Urinary bladder (tissue), 4 donors: Measurements from ENCODE around the gene GAGE10. TPM values are rescaled to one million over a fixed set of nuclear protein-coding genes. Genes with fewer than 3 reads are reported as not detected.
"Not testable (repeated sequence)": the region's sequence is repeated elsewhere in the genome, so short reads cannot be mapped to it uniquely, and the experiment has no call there.

Source experiments
- DNase-seq: peaks from one replicate; pipeline ENCODE4 v3.0.0-alpha.2; 2015; ENCODE audit errors: extremely low spot score
- H3K27ac ChIP-seq: one replicate; pipeline ENCODE4 v1.5.1; 2013; ENCODE audit warnings: low read depth, mild to moderate bottlenecking, moderate library complexity
- H3K36me3 ChIP-seq: one replicate; pipeline ENCODE4 v1.6.1; 2013; ENCODE audit warnings: mild to moderate bottlenecking, moderate library complexity; ENCODE audit not compliant: insufficient read depth
- H3K4me1 ChIP-seq: one replicate; pipeline ENCODE4 v1.6.1; 2013; ENCODE audit warnings: mild to moderate bottlenecking, moderate library complexity; ENCODE audit not compliant: insufficient read depth
- H3K4me3 ChIP-seq: one replicate; pipeline ENCODE4 v1.5.1; 2013; ENCODE audit warnings: low read depth, low read length
- WGBS: extraction: QIAGEN DNeasy Blood & Tissue Kit; methylation state at CpG from one replicate; pipeline ENCODE4 v1.1.7; 2013; 5-methylcytosine and 5-hydroxymethylcytosine counted together
- polyA plus RNA-seq: library from polyadenylated mRNA; stranded (reverse); fragments of 200-250 nt; gene quantifications from one replicate; pipeline ENCODE4 v1.2.3, GENCODE V29; 2013
- total RNA-seq: library from RNA; depleted of rRNA; stranded (reverse); fragments of >200 nt; gene quantifications from one replicate; pipeline ENCODE4 v1.2.3, GENCODE V29; 2014
- donor health status: healthy with polysubstance abuse.
- donor health status: healthy.

Gene GAGE10
- total and polyA plus RNA-seq, 2 donors = not detected

- DNase-seq, H3K27ac ChIP-seq, H3K4me1 ChIP-seq, H3K36me3 ChIP-seq, H3K4me3 ChIP-seq: not testable (repeated sequence)
- no CpG with 5 or more reads among the region's 16 CpGs for WGBS
Measured at GRCh38 chrX:49321737-49322136, 18.3 kb downstream of the GAGE10 start, which contains the start of gene GAGE12J. GAGE12J (plus strand) TSS chrX:49322037; CDS start chrX:49323194, 1,157 bp downstream.

- not testable (repeated sequence) for H3K4me1 ChIP-seq, H3K36me3 ChIP-seq, H3K4me3 ChIP-seq, H3K27ac ChIP-seq, DNase-seq
- WGBS = no CpG with 5 or more reads among the region's 27 CpGs
Measured at GRCh38 chrX:49322266-49322665, 18.8 kb downstream of the GAGE10 start.

GRCh38 chrX:49323735-49324134 lies 20.3 kb downstream of the GAGE10 start:
- DNase-seq, H3K36me3 ChIP-seq, H3K4me1 ChIP-seq, H3K27ac ChIP-seq, H3K4me3 ChIP-seq: not testable (repeated sequence)
- WGBS = no CpG with 5 or more reads among the region's 7 CpGs

GRCh38 chrX:49330421-49330820 lies 27.0 kb downstream of the GAGE10 start:
- H3K36me3 ChIP-seq, H3K4me3 ChIP-seq, H3K27ac ChIP-seq, H3K4me1 ChIP-seq, DNase-seq: not testable (repeated sequence)
- 93% methylated on average over 3 of the region's 11 CpGs for WGBS

GRCh38 chrX:49331282-49331681 lies 27.8 kb downstream of the GAGE10 start, which contains the start of gene GAGE13:
GAGE13 (plus strand) TSS chrX:49331582; CDS start chrX:49332738, 1,156 bp downstream.
- H3K4me1 ChIP-seq, H3K36me3 ChIP-seq, DNase-seq, H3K4me3 ChIP-seq, H3K27ac ChIP-seq: not testable (repeated sequence)
- no CpG with 5 or more reads among the region's 16 CpGs for WGBS

GRCh38 chrX:49331841-49332240 lies 28.4 kb downstream of the GAGE10 start:
- not testable (repeated sequence) for H3K4me3 ChIP-seq, DNase-seq, H3K4me1 ChIP-seq, H3K27ac ChIP-seq, H3K36me3 ChIP-seq
- WGBS = no CpG with 5 or more reads among the region's 26 CpGs

- not testable (repeated sequence) for H3K27ac ChIP-seq, DNase-seq, H3K4me1 ChIP-seq, H3K4me3 ChIP-seq, H3K36me3 ChIP-seq
- no CpG with 5 or more reads among the region's 24 CpGs for WGBS
Measured at GRCh38 chrX:49341449-49341848, 38.0 kb downstream of the GAGE10 start.

- H3K4me1 ChIP-seq, H3K36me3 ChIP-seq, DNase-seq, H3K4me3 ChIP-seq, H3K27ac ChIP-seq: not testable (repeated sequence)
- 74% methylated on average over 11 of the region's 15 CpGs for WGBS
Measured at GRCh38 chrX:49344496-49345175, 41.2 kb downstream of the GAGE10 start.

GRCh38 chrX:49345402-49345801 lies 42.0 kb downstream of the GAGE10 start:
- DNase-seq, H3K36me3 ChIP-seq, H3K4me1 ChIP-seq, H3K4me3 ChIP-seq, H3K27ac ChIP-seq: not testable (repeated sequence)
- 79% methylated on average over 5 of the region's 10 CpGs for WGBS

GRCh38 chrX:49346150-49346549 lies 42.7 kb downstream of the GAGE10 start:
- H3K4me1 ChIP-seq, DNase-seq, H3K4me3 ChIP-seq, H3K36me3 ChIP-seq, H3K27ac ChIP-seq: not testable (repeated sequence)
- WGBS = 88% methylated on average over 7 of the region's 11 CpGs

Other genes starting within 250 kb of the GAGE10 start
- 2.7 TPM for gene CCDC120, start 244.6 kb upstream of the GAGE10 start, total RNA-seq
- gene CCDC120, start 244.6 kb upstream of the GAGE10 start, polyA plus RNA-seq = 4.5 TPM
- gene PRAF2, start 229.6 kb upstream of the GAGE10 start, total RNA-seq = 4.3 TPM
- gene PRAF2, start 229.6 kb upstream of the GAGE10 start, polyA plus RNA-seq = 44.0 TPM
- 36.3 TPM for gene WDR45, start 223.8 kb upstream of the GAGE10 start, total RNA-seq
- gene WDR45, start 223.8 kb upstream of the GAGE10 start, polyA plus RNA-seq = 77.5 TPM
- 15.1 TPM for gene GPKOW, start 179.9 kb upstream of the GAGE10 start, total RNA-seq
- 27.2 TPM for gene GPKOW, start 179.9 kb upstream of the GAGE10 start, polyA plus RNA-seq
- gene MAGIX, start 140.9 kb upstream of the GAGE10 start, total RNA-seq = 1.9 TPM
- 4.0 TPM for gene MAGIX, start 140.9 kb upstream of the GAGE10 start, polyA plus RNA-seq
- 18.2 TPM for gene PLP2, start 131.7 kb upstream of the GAGE10 start, total RNA-seq
- gene PLP2, start 131.7 kb upstream of the GAGE10 start, polyA plus RNA-seq = 299 TPM
- gene PRICKLE3, start 117.3 kb upstream of the GAGE10 start, total RNA-seq = 4.7 TPM
- 15.2 TPM for gene PRICKLE3, start 117.3 kb upstream of the GAGE10 start, polyA plus RNA-seq
- 4.7 TPM for gene SYP, start 103.5 kb upstream of the GAGE10 start, total RNA-seq
- gene SYP, start 103.5 kb upstream of the GAGE10 start, polyA plus RNA-seq = 8.3 TPM
- gene CACNA1F, start 70.3 kb upstream of the GAGE10 start, total RNA-seq = 0.05 TPM
- gene CACNA1F, start 70.3 kb upstream of the GAGE10 start, polyA plus RNA-seq = 0.10 TPM
- 6.6 TPM for gene CCDC22, start 68.2 kb upstream of the GAGE10 start, total RNA-seq
- gene CCDC22, start 68.2 kb upstream of the GAGE10 start, polyA plus RNA-seq = 18.0 TPM
- not detected for gene FOXP3, start 38.9 kb upstream of the GAGE10 start, total RNA-seq
- 0.20 TPM for gene FOXP3, start 38.9 kb upstream of the GAGE10 start, polyA plus RNA-seq
- 4.8 TPM for gene PPP1R3F, start 33.9 kb upstream of the GAGE10 start, total RNA-seq
- gene PPP1R3F, start 33.9 kb upstream of the GAGE10 start, polyA plus RNA-seq = 9.8 TPM
- gene GAGE12J, start 18.4 kb downstream of the GAGE10 start, total RNA-seq = not detected
- gene GAGE12J, start 18.4 kb downstream of the GAGE10 start, polyA plus RNA-seq = not detected
- gene GAGE13, start 27.9 kb downstream of the GAGE10 start, total RNA-seq = not detected
- not detected for gene GAGE13, start 27.9 kb downstream of the GAGE10 start, polyA plus RNA-seq
- not detected for gene GAGE12C, start 228.5 kb downstream of the GAGE10 start, total RNA-seq
- not detected for gene GAGE12C, start 228.5 kb downstream of the GAGE10 start, polyA plus RNA-seq
- gene GAGE12D, start 238.1 kb downstream of the GAGE10 start, total RNA-seq = not detected
- not detected for gene GAGE12D, start 238.1 kb downstream of the GAGE10 start, polyA plus RNA-seq
- not detected for gene GAGE12E, start 247.6 kb downstream of the GAGE10 start, total RNA-seq
- gene GAGE12E, start 247.6 kb downstream of the GAGE10 start, polyA plus RNA-seq = not detected